Activated CD8-positive, alpha-beta memory T cell treated with anti-CD3 and anti-CD28 coated beads for 24 hours (primary cell): ENCODE data around the gene ECM1.
A peak's percentile ranks its signal among the peaks of the same experiment; 100 is the strongest.

ENCODE experiments used
- DNase-seq: peaks from one replicate; pipeline ENCODE4 v3.0.0-alpha.2; 2020

Gene ECM1

GRCh38 chr1:150560011-150560438 is 52.1 kb downstream of the ECM1 start:
- peak; percentile 90 for DNase-seq

GRCh38 chr1:150560576-150561253 is 52.8 kb downstream of the ECM1 start:
- peak; percentile 93 for DNase-seq

GRCh38 chr1:150561254-150561973 is 53.5 kb downstream of the ECM1 start:
- peak; percentile 87 for DNase-seq

DNA sequence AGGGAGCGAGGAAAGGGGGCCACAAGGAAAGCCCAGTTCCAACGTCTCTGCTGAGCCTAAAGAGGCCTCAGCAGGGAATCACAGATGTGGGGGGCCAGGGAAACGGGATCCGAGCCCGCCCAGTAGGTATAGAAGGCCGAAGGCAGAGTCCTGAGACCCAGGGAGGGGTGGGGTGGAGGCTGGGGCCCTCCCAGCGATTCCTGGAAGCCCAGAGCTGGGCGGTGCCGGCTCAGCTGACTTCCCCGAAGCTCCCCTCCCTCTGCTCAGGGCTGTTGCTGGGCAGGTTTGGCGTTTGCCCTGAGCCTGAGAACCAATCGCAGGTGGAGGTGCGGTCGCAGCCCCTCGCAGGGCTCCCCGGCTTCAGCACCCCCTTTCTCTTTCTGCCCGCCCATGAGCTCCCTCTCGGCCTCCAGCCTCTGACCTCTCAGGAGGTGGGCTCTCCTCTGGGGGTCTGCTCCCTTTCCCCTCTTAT is 54.1 kb downstream of the ECM1 start:
- peak; percentile 91 for DNase-seq

DNA sequence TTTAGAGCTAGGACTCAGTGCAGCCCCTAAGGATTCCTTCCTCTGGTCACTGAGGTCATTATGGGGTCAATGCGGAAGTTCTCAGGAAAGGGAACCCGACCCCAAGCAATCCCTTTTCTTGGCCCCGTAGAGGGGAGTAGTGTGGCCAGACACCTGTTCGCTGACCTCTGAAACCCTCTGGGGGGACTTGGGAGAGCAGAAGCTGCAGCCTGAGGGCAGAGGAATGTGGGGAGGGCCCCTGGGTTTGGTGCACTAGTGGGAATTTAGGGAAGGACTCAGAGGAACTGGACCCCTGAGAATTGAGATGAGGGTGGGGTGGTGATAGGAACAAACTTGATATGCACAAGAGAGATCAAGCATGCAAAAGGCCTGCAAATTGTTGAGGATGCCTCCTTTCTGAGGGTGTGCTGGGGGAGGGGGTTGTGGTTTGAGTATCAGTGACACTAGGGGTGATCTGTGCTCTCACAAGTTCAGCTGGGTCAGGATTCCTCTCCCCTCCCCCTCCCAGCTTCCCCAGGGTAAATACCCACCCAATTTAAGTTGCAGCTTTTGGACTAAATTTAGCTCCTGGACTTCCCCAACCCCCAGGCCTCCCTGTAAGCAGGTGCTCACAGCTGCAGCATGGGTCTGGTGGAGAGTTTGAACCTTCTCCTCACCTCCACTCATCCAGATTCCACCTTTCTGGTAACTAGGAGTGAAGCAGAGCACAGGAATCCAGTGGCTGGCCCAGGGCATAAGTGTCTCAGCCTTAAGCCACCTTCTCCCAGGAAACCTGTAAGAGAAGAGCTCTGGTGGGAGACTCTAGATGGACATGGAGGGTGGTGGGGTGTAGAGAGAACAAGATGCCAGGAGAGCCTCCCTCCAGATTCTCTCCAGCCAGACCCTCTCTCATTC is 54.8 kb downstream of the ECM1 start:
- peak; percentile 83 for DNase-seq
